HG02798 (cell line): Measurements from ENCODE around the gene EEF2.
A peak's percentile ranks its signal among the peaks of the same experiment; 100 is the strongest.
"Not testable (repeated sequence)": the region's sequence is repeated elsewhere in the genome, so short reads cannot be mapped to it uniquely, and the experiment has no call there.

Experiments used
- ATAC-seq: cut with Tn5 transposase; IDR thresholded peaks from one replicate; pipeline ENCODE4 v1.9.1; 2021; ENCODE audit warnings: mild to moderate bottlenecking; ENCODE audit not compliant: unreplicated experiment, poor library complexity

The EEF2 gene

GRCh38 chr19:4015705-4016402 lies 30.6 kb upstream of the EEF2 start:
- ATAC-seq = no peak

- ATAC-seq = no peak
Measured at GRCh38 chr19:4014541-4015491, 29.6 kb upstream of the EEF2 start.

GRCh38 chr19:4013886-4014540 lies 28.8 kb upstream of the EEF2 start:
- no peak for ATAC-seq

GRCh38 chr19:4012975-4013634 lies 27.8 kb upstream of the EEF2 start:
- no peak for ATAC-seq

- ATAC-seq = no peak
Measured at GRCh38 chr19:4012092-4012974, 27.1 kb upstream of the EEF2 start.

- ATAC-seq = not testable (repeated sequence)
Measured at GRCh38 chr19:4011430-4011829, 26.2 kb upstream of the EEF2 start.

- ATAC-seq = no peak
Measured at GRCh38 chr19:4010808-4011110, 25.5 kb upstream of the EEF2 start.

- ATAC-seq = no peak
Measured at GRCh38 chr19:4009990-4010807, 24.9 kb upstream of the EEF2 start.

- ATAC-seq = no peak
Measured at GRCh38 chr19:4007836-4008539, 22.7 kb upstream of the EEF2 start.

- ATAC-seq = peak; percentile 93
Measured at GRCh38 chr19:4007021-4007835, 22.0 kb upstream of the EEF2 start, which contains the start of gene PIAS4. PIAS4 (plus strand) TSS chr19:4007736; CDS start chr19:4007761, 25 bp downstream.

GRCh38 chr19:4005436-4005835 lies 20.2 kb upstream of the EEF2 start:
- ATAC-seq = not testable (repeated sequence)

- ATAC-seq = not testable (repeated sequence)
Measured at GRCh38 chr19:4000798-4001197, 15.5 kb upstream of the EEF2 start.

GRCh38 chr19:3998667-3999412 lies 13.6 kb upstream of the EEF2 start:
- ATAC-seq = not testable (repeated sequence)

- no peak for ATAC-seq
Measured at GRCh38 chr19:3995607-3996006, 10.3 kb upstream of the EEF2 start.

GRCh38 chr19:3990815-3991117 lies 5.5 kb upstream of the EEF2 start:
- ATAC-seq = no peak

- ATAC-seq = peak; percentile 50
Measured at GRCh38 chr19:3987619-3988371, 2.5 kb upstream of the EEF2 start.
